ENCODE results near the gene CUX1. TPM values are rescaled to one million over a fixed set of nuclear protein-coding genes. Genes with fewer than 3 reads are reported as not detected.

CUX1 gene
- total and polyA plus RNA-seq, 2 of the 13 experiments (the other 11 are each of a cell fraction or from before 2014, with no cell fraction given): 13.7 to 14.9 TPM

GRCh38 chr7:102258073-102258748, 440.8 kb downstream of the CUX1 start (continued):
- TF ChIP-seq, protein P1, sequence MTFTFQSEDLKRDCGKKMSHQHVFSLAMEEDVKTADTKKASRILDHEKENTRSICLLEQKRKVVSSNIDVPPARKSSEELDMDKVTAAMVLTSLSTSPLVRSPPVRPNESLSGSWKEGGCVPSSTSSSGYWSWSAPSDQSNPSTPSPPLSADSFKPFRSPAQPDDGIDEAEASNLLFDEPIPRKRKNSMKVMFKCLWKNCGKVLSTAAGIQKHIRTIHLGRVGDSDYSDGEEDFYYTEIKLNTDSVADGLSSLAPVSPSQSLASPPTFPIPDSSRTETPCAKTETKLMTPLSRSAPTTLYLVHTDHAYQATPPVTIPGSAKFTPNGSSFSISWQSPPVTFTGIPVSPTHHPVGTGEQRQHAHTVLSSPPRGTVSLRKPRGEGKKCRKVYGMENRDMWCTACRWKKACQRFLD (CRISPR knock-in tag; IDR thresholded peaks at IDR 0.05; ENCODE audit: borderline replicate concordance): no peak
- TF ChIP-seq SNAPC2 (CRISPR knock-in tag; IDR thresholded peaks at IDR 0.05) (no peak), ZBTB34 (CRISPR knock-in tag; IDR thresholded peaks at IDR 0.05) (peak; percentile 82; the same call in 1 of the 2 replicates), MTF2 (CRISPR knock-in tag; IDR thresholded peaks at IDR 0.05; ENCODE audit: borderline replicate concordance) (peak; percentile 65; the same call in 1 of the 2 replicates), AGO2 (optimal IDR thresholded peaks at IDR 0.05; ENCODE audit: low read depth, low read length) (peak; percentile 26), SPEN (CRISPR knock-in tag; IDR thresholded peaks at IDR 0.05; ENCODE audit: low read depth) (peak; percentile 74), SAP130 (CRISPR knock-in tag; IDR thresholded peaks at IDR 0.05; ENCODE audit: low read depth) (peak; percentile 91), ZNF235 (CRISPR knock-in tag; IDR thresholded peaks at IDR 0.05; ENCODE audit: borderline replicate concordance) (no peak), SNRNP70 (IDR thresholded peaks at IDR 0.05; ENCODE audit: low read depth, low read length) (no peak), ZNF576 (CRISPR knock-in tag; IDR thresholded peaks at IDR 0.05) (no peak), CEBPG (CRISPR knock-in tag; IDR thresholded peaks at IDR 0.05) (no peak; the same call in 1 of the 2 replicates), NR1H2 (CRISPR knock-in tag; IDR thresholded peaks at IDR 0.05; ENCODE audit: borderline replicate concordance, low read depth) (no peak), JARID2 (CRISPR knock-in tag; IDR thresholded peaks at IDR 0.05; ENCODE audit: insufficient replicate concordance) (peak; percentile 57), POGZ (CRISPR knock-in tag; IDR thresholded peaks at IDR 0.05) (peak; percentile 96), HIVEP1 (CRISPR knock-in tag; IDR thresholded peaks at IDR 0.05) (peak; percentile 88; the same call in 1 of the 2 replicates)
- TF ChIP-seq, protein P2, sequence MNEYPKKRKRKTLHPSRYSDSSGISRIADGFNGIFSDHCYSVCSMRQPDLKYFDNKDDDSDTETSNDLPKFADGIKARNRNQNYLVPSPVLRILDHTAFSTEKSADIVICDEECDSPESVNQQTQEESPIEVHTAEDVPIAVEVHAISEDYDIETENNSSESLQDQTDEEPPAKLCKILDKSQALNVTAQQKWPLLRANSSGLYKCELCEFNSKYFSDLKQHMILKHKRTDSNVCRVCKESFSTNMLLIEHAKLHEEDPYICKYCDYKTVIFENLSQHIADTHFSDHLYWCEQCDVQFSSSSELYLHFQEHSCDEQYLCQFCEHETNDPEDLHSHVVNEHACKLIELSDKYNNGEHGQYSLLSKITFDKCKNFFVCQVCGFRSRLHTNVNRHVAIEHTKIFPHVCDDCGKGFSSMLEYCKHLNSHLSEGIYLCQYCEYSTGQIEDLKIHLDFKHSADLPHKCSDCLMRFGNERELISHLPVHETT (CRISPR knock-in tag; conservative IDR thresholded peaks at IDR 0.05): no peak; the same call in 1 of the 2 replicates
- TF ChIP-seq, protein P3, sequence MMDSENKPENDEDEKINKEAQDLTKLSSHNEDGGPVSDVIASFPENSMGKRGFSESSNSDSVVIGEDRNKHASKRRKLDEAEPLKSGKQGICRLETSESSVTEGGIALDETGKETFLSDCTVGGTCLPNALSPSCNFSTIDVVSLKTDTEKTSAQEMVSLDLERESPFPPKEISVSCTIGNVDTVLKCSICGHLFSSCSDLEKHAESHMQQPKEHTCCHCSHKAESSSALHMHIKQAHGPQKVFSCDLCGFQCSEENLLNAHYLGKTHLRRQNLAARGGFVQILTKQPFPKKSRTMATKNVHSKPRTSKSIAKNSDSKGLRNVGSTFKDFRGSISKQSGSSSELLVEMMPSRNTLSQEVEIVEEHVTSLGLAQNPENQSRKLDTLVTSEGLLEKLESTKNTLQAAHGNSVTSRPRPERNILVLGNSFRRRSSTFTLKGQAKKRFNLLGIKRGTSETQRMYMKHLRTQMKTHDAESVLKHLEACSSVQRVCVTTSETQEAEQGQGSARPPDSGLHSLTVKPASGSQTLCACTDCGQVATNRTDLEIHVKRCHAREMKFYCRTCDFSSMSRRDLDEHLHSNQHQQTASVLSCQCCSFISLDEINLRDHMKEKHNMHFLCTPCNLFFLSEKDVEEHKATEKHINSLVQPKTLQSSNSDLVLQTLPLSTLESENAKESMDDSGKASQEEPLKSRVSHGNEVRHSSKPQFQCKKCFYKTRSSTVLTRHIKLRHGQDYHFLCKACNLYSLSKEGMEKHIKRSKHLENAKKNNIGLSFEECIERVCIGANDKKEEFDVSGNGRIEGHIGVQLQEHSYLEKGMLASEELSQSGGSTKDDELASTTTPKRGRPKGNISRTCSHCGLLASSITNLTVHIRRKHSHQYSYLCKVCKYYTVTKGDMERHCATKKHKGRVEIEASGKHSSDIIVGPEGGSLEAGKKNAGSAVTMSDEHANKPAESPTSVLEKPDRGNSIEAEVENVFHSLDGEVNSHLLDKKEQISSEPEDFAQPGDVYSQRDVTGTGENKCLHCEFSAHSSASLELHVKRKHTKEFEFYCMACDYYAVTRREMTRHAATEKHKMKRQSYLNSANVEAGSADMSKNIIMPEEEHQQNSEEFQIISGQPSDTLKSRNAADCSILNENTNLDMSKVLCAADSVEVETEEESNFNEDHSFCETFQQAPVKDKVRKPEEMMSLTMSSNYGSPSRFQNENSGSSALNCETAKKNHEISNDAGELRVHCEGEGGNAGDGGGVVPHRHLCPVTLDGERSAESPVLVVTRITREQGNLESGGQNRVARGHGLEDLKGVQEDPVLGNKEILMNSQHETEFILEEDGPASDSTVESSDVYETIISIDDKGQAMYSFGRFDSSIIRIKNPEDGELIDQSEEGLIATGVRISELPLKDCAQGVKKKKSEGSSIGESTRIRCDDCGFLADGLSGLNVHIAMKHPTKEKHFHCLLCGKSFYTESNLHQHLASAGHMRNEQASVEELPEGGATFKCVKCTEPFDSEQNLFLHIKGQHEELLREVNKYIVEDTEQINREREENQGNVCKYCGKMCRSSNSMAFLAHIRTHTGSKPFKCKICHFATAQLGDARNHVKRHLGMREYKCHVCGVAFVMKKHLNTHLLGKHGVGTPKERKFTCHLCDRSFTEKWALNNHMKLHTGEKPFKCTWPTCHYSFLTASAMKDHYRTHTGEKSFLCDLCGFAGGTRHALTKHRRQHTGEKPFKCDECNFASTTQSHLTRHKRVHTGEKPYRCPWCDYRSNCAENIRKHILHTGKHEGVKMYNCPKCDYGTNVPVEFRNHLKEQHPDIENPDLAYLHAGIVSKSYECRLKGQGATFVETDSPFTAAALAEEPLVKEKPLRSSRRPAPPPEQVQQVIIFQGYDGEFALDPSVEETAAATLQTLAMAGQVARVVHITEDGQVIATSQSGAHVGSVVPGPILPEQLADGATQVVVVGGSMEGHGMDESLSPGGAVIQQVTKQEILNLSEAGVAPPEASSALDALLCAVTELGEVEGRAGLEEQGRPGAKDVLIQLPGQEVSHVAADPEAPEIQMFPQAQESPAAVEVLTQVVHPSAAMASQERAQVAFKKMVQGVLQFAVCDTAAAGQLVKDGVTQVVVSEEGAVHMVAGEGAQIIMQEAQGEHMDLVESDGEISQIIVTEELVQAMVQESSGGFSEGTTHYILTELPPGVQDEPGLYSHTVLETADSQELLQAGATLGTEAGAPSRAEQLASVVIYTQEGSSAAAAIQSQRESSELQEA (CRISPR knock-in tag; IDR thresholded peaks at IDR 0.05; ENCODE audit: not compliant biosample characterization): no peak
